ENCODE data around the gene COPS7B. TPM values are rescaled to one million over a fixed set of nuclear protein-coding genes. Genes with fewer than 3 reads are reported as not detected.

The COPS7B gene
- polyA plus RNA-seq, 1 of the 3 experiments (the other 2 are of a cell fraction), result 60.5 TPM

DNA sequence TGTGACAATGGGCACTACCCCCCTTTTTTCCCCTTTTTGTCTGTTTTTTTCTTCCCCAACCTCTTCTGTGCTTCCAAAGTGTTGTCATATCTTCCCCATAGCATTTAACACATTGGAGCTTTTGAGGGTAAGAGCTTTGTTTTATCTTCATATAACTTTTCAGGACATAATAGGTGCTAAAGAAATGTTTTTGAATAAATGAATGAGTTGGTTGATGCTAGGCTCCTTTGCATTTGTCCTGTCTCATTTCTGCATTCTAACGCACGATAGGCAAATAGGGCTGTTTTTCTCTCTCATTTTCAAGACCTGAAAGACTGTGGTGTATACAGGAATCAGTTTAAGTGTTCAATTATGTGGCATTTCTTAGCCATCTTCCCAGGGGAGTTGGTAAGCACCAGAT, 832 bp upstream of the COPS7B start:
- no peaks in the 10 kb centered on the region for H3K9me3 ChIP-seq
- H3F3A ChIP-seq (replicated peaks; ENCODE audit: insufficient read depth), result no peaks in the 10 kb centered on the region
- no peak for DNase-seq
- peak overlapping the region; percentile 89; the same call in 1 of the 2 replicates for H3K4me2 ChIP-seq
- 98% methylated on average over 2 of the region's 2 CpGs for WGBS (ENCODE audit: low lambda C conversion rate)
- peaks cover 16 to 23% of the 10 kb centered on the region in 2 experiments; a peak in 3 of 4 replicates for H3K4me1 ChIP-seq (ENCODE audit: control insufficient read depth in 1 of 2, insufficient read depth in 2 of 2, low read depth in 1 of 2, low read length in 1 of 2)
- POLR2A ChIA-PET, result no interaction called here
- TF ChIP-seq, protein P1, sequence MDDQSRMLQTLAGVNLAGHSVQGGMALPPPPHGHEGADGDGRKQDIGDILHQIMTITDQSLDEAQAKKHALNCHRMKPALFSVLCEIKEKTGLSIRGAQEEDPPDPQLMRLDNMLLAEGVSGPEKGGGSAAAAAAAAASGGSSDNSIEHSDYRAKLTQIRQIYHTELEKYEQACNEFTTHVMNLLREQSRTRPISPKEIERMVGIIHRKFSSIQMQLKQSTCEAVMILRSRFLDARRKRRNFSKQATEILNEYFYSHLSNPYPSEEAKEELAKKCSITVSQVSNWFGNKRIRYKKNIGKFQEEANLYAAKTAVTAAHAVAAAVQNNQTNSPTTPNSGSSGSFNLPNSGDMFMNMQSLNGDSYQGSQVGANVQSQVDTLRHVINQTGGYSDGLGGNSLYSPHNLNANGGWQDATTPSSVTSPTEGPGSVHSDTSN (IDR thresholded peaks at IDR 0.05), result no peak
- TF ChIP-seq POLR2AphosphoS5 (IDR thresholded peaks at IDR 0.05; ENCODE audit: low read depth, low read length) (no peak), RXRA (IDR thresholded peaks at IDR 0.05; ENCODE audit: borderline replicate concordance, low read depth) (no peak), YY1 (IDR thresholded peaks at IDR 0.05; ENCODE audit: low read depth) (no peak), RFX5 (IDR thresholded peaks at IDR 0.05; ENCODE audit: low read length) (no peak), ELF1 (IDR thresholded peaks at IDR 0.05) (no peak), CHD2 (IDR thresholded peaks at IDR 0.05; ENCODE audit: low read length, partially characterized antibody) (no peak), TCF12 (IDR thresholded peaks at IDR 0.05) (no peak), SMC3 (IDR thresholded peaks at IDR 0.05; ENCODE audit: low read depth, low read length) (no peak), JUND (IDR thresholded peaks at IDR 0.05) (no peak), NRF1 (IDR thresholded peaks at IDR 0.05; ENCODE audit: low read depth, low read length) (no peak), MEF2A (IDR thresholded peaks at IDR 0.05; ENCODE audit: borderline replicate concordance, low read depth) (no peak), EP300 (IDR thresholded peaks at IDR 0.05; ENCODE audit: borderline replicate concordance in 1 of 2, low read depth in 1 of 2, low read length in 1 of 2) (no peak)
- TF ChIP-seq, protein P2, sequence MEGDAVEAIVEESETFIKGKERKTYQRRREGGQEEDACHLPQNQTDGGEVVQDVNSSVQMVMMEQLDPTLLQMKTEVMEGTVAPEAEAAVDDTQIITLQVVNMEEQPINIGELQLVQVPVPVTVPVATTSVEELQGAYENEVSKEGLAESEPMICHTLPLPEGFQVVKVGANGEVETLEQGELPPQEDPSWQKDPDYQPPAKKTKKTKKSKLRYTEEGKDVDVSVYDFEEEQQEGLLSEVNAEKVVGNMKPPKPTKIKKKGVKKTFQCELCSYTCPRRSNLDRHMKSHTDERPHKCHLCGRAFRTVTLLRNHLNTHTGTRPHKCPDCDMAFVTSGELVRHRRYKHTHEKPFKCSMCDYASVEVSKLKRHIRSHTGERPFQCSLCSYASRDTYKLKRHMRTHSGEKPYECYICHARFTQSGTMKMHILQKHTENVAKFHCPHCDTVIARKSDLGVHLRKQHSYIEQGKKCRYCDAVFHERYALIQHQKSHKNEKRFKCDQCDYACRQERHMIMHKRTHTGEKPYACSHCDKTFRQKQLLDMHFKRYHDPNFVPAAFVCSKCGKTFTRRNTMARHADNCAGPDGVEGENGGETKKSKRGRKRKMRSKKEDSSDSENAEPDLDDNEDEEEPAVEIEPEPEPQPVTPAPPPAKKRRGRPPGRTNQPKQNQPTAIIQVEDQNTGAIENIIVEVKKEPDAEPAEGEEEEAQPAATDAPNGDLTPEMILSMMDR (IDR thresholded peaks at IDR 0.05), result no peak
- no peak overlapping the region; a peak in 1 of 4 replicates for H3K27ac ChIP-seq (ENCODE audit: low read depth in 2 of 2, low read length in 1 of 2)
- H3K9me2 ChIP-seq, result no peaks in the 10 kb centered on the region
- H4K20me1 ChIP-seq (ENCODE audit: insufficient read depth), result peaks cover 17% of the 10 kb centered on the region; the same call in 1 of the 2 replicates
- H3K9ac ChIP-seq, result 0 out of 2 replicates have a peak overlapping the region, but pooled peaks have one; percentile 68
- H3K36me3 ChIP-seq (replicated peaks in 1 of 2; ENCODE audit: control insufficient read depth in 1 of 2, insufficient read depth in 2 of 2, low read length in 1 of 2), result peaks cover 13 to 19% of the 10 kb centered on the region in 2 experiments
- no peaks in the 10 kb centered on the region for H3K27me3 ChIP-seq (ENCODE audit: insufficient read depth)
- H2AFZ ChIP-seq (ENCODE audit: low read depth), result peak overlapping the region; percentile 99; the same call in 1 of the 2 replicates
- peaks cover 63% of the 10 kb centered on the region for H3K79me2 ChIP-seq (ENCODE audit: insufficient read depth)
- H3K4me3 ChIP-seq (ENCODE audit: low read depth in 2 of 2, low read length in 1 of 2), result 0 out of 4 replicates have a peak overlapping the region, but pooled peaks of 1 of the 2 experiments have one; percentile 90
- CTCF ChIA-PET, result interaction anchor here (1.1 to 3.4 kb wide), 5 partner anchors 8 to 72 kb away, joined by 3 to 25 read pairs (median 9); no protein-coding TSS in a partner anchor

DNA sequence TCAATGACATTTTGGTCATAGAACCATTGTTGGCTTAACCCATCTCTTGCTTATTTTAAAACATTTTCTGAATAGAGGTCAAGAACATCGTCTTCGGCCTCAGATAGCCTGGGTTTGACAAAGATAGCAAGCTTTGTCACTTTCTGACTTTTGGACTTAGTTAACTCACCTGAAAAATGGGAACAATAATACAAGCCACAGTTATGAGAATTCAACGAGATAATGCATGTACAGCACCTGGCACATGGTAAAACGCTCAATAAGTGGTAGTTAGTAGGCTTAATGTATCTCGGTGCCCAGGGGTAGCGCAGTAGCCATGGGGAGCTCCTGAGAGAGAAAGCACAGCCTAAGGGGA, 446 bp upstream of the COPS7B start:
- H2AFZ ChIP-seq (ENCODE audit: low read depth), result peak overlapping the region; percentile 99
- peak overlapping the region; percentile 89 for H3K4me2 ChIP-seq
- H3K79me2 ChIP-seq (ENCODE audit: insufficient read depth), result peaks cover 65% of the 10 kb centered on the region
- H3K4me3 ChIP-seq (ENCODE audit: low read depth in 2 of 2, low read length in 1 of 2), result peak overlapping the region; percentile 89 to 90
- H3K27me3 ChIP-seq (ENCODE audit: insufficient read depth), result no peaks in the 10 kb centered on the region
- peak overlapping the region in 1 of 2 experiments; percentile 72; a peak in 3 of 4 replicates for H3K27ac ChIP-seq (ENCODE audit: low read depth in 2 of 2, low read length in 1 of 2)
- ChIA-PET POLR2A (interaction anchor here (0.8 kb wide), 1 partner anchor 52 kb away, joined by 3 read pairs; no protein-coding TSS in a partner anchor), CTCF (interaction anchor here (0.7 to 3.4 kb wide), 7 partner anchors 9 to 79 kb away, joined by 3 to 25 read pairs (median 6); no protein-coding TSS in a partner anchor)
- H3K9me3 ChIP-seq, result no peaks in the 10 kb centered on the region
- no peaks in the 10 kb centered on the region for H3K9me2 ChIP-seq
- WGBS (ENCODE audit: low lambda C conversion rate), result 57% methylated on average over 6 of the region's 6 CpGs
- H4K20me1 ChIP-seq (ENCODE audit: insufficient read depth), result peaks cover 17% of the 10 kb centered on the region; the same call in 1 of the 2 replicates
- no peaks in the 10 kb centered on the region for H3F3A ChIP-seq (replicated peaks; ENCODE audit: insufficient read depth)
- DNase-seq, result no peak
- H3K4me1 ChIP-seq (ENCODE audit: control insufficient read depth in 1 of 2, insufficient read depth in 2 of 2, low read depth in 1 of 2, low read length in 1 of 2), result peaks cover 16 to 23% of the 10 kb centered on the region in 2 experiments; a peak in 3 of 4 replicates
- peaks cover 13 to 19% of the 10 kb centered on the region in 2 experiments for H3K36me3 ChIP-seq (replicated peaks in 1 of 2; ENCODE audit: control insufficient read depth in 1 of 2, insufficient read depth in 2 of 2, low read length in 1 of 2)
- TF ChIP-seq SIN3A (IDR thresholded peaks at IDR 0.05; ENCODE audit: borderline replicate concordance, low read depth, low read length), result no peak
- no peak for TF ChIP-seq RAD21 (IDR thresholded peaks at IDR 0.05; ENCODE audit: low read length)
- TF ChIP-seq POLR2AphosphoS5 (IDR thresholded peaks at IDR 0.05; ENCODE audit: low read depth, low read length), result no peak
- TF ChIP-seq FOXM1 (IDR thresholded peaks at IDR 0.05; ENCODE audit: low read depth), result no peak
- no peak for TF ChIP-seq NRF1 (IDR thresholded peaks at IDR 0.05; ENCODE audit: low read depth, low read length)
- TF ChIP-seq GABPA (IDR thresholded peaks at IDR 0.05; ENCODE audit: low read depth), result no peak
- TF ChIP-seq ELF1 (IDR thresholded peaks at IDR 0.05), result no peak
- no peak for TF ChIP-seq RXRA (IDR thresholded peaks at IDR 0.05; ENCODE audit: borderline replicate concordance, low read depth)
- H3K9ac ChIP-seq, result peak overlapping the region; percentile 68

All from SK-N-SH (cell line).